HepG2 (cell line): ENCODE measurements around the gene MYBPC2. TPM values are rescaled to one million over a fixed set of nuclear protein-coding genes. Genes with fewer than 3 reads are reported as not detected.
A peak's percentile ranks its signal among the peaks of the same experiment; 100 is the strongest.

Experiments
- ATAC-seq: fragments of 200-7000 bp; cut with Tn5 transposase; 3 replicates; pipeline ENCODE4 v1.9.1; 2020; ENCODE audit warnings: mild to moderate bottlenecking, moderate library complexity
- BruUV-seq: library from RNA; stranded (reverse); fragments of 400-500 nt; replicated peaks from 2 replicates; lab custom pipeline; 2021; lab: Mats Ljungman, UMichigan
- CTCF ChIA-PET: fragments of 300-600 bp; formaldehyde crosslinking; extraction: SDS; loops from one replicate; lab custom pipeline; 2021; ENCODE audit warnings: low total read pairs, inconsistent platforms, low intra/inter-chr PET ratio; lab: Yijun Ruan, JAX
- POLR2A ChIA-PET: fragments of 350-600 bp; sonication (Branson Sonifier 250); formaldehyde crosslinking; loops from one replicate; lab custom pipeline; 2020; ENCODE audit warnings: antibody characterized with exemption, inconsistent platforms; lab: Yijun Ruan, JAX
- DNase-seq: peaks from one replicate; pipeline ENCODE4 v3.0.0-alpha.2; 2015; ENCODE audit warnings: low spot score
- FAIRE-seq: peaks from 3 replicates; lab custom pipeline; 2011; peaks lifted over from hg19 to GRCh38; lab: Jason Lieb, UNC
- H2AFZ ChIP-seq: one replicate; pipeline ENCODE4 v1.6.1; 2011; ENCODE audit warnings: low read length, inconsistent platforms
- H3K27ac ChIP-seq: fragments of 300-600 bp; 3 replicates; pipeline ENCODE4 v1.8.0; 2011; ENCODE audit warnings: mixed run types, mild to moderate bottlenecking, mixed read lengths, low read length, inconsistent platforms; ENCODE audit not compliant: insufficient read depth; ENCODE audit errors: extremely low read length
- H3K27me3 ChIP-seq, 2 experiments: fragments of 200-600 bp in 1 of 2; 2 replicates in 1 of 2; 3 replicates in 1 of 2; pipeline versions ENCODE4 v1.6.0 to v1.8.0; 2011; ENCODE audit warnings: low read length in 2 of 2, mild to moderate bottlenecking in 2 of 2, moderate library complexity in 2 of 2, inconsistent platforms in 1 of 2; ENCODE audit not compliant: insufficient read depth in 2 of 2, control insufficient read depth in 1 of 2
- H3K36me3 ChIP-seq, 2 experiments: fragments of 200-600 bp in 1 of 2; replicated peaks in 1 of 2; 2 replicates in 1 of 2; 3 replicates in 1 of 2; pipeline versions ENCODE4 v1.5.1 to v1.8.0; 2011; ENCODE audit warnings: low read length in 2 of 2, inconsistent platforms in 1 of 2; ENCODE audit not compliant: insufficient read depth in 2 of 2, control insufficient read depth in 1 of 2
- H3K4me1 ChIP-seq: 2 replicates; pipeline ENCODE4 v1.5.1; 2012; ENCODE audit warnings: low read length, inconsistent platforms; ENCODE audit not compliant: insufficient read depth
- H3K4me2 ChIP-seq: 2 replicates; pipeline ENCODE4 v1.6.0; 2011; ENCODE audit warnings: low read depth, low read length, inconsistent platforms
- H3K4me3 ChIP-seq, 3 experiments: fragments of 200-600 bp in 1 of 3; sonication (generic), shearing (Covaris generic) in 1 of 3; replicated peaks in 1 of 3; 2 replicates each; pipeline ENCODE4 v1.5.1; 2011 to 2016; ENCODE audit warnings: low read length in 3 of 3, inconsistent platforms in 2 of 3, low read depth in 2 of 3, mild to moderate bottlenecking in 2 of 3, control low read depth in 1 of 3, mixed read lengths in 1 of 3; ENCODE audit not compliant: insufficient read depth in 1 of 3
- H3K79me2 ChIP-seq: one replicate; pipeline ENCODE4 v1.6.1; 2011; ENCODE audit warnings: low read length, inconsistent platforms; ENCODE audit not compliant: insufficient read depth
- H3K9ac ChIP-seq: 2 replicates; pipeline ENCODE4 v1.6.0; 2011; ENCODE audit warnings: mild to moderate bottlenecking, low read depth, low read length, inconsistent platforms; ENCODE audit not compliant: insufficient read depth
- H3K9me3 ChIP-seq: 2 replicates; pipeline ENCODE4 v1.5.1; 2012; ENCODE audit warnings: mild to moderate bottlenecking, low read length
- H4K20me1 ChIP-seq: 2 replicates; pipeline ENCODE4 v1.6.0; 2011; ENCODE audit warnings: inconsistent platforms, mild to moderate bottlenecking, low read length, moderate library complexity; ENCODE audit not compliant: insufficient read depth
- ERF ChIP-seq: IDR thresholded peaks from 2 replicates; pipeline ENCODE4 v1.6.1; 2018; ENCODE audit warnings: missing biosample characterization, missing genetic modification reagents
- SPEN ChIP-seq: sonication (generic); formaldehyde crosslinking; IDR thresholded peaks from 2 replicates; pipeline ENCODE4 v1.5.1; 2020; ENCODE audit warnings: low read depth, mild to moderate bottlenecking, missing genetic modification reagents
- ZNF609 ChIP-seq: sonication (generic); formaldehyde crosslinking; IDR thresholded peaks from 2 replicates; pipeline ENCODE4 v1.4.0; 2020; ENCODE audit warnings: mild to moderate bottlenecking, missing genetic modification reagents, borderline replicate concordance
- WGBS: methylation state at CpG from one replicate; pipeline ENCODE4 v1.1.6; 2017; ENCODE audit warnings: low lambda C conversion rate; 5-methylcytosine and 5-hydroxymethylcytosine counted together
- in situ Hi-C: cut with HindIII; loops from 2 replicates; pipeline ENCODE4 v1.10.0; 2017; ENCODE audit warnings: low pct_unique_long_range_greater_than_20kb; ENCODE audit not compliant: extremely low pct_ligation_motif_present
- intact Hi-C: fragments of 100-400 bp; cut with micrococcal nuclease; formaldehyde crosslinking; loops from one replicate; pipeline ENCODE4 v1.10.0; 2022; ENCODE audit not compliant: unreplicated experiment
- polyA plus RNA-seq, 8 experiments: library from polyadenylated mRNA; depleted of rRNA in 3 of 8; stranded (reverse) in 7 of 8; unstranded in 1 of 8; fragments of >200 nt; fragmentation: Illumina TruSeq in 4 of 8; extraction: Trizol in 4 of 8; gene quantifications; 2 replicates each; pipeline versions ENCODE4 v1.2.1 to v1.2.3, GENCODE V29; 2011 to 2016; ENCODE audit warnings: low read depth in 4 of 8, missing spikeins in 1 of 8, mixed read lengths in 1 of 8; ENCODE audit not compliant: insufficient read depth in 1 of 8
- total RNA-seq, 5 experiments: library from RNA; depleted of rRNA; stranded (reverse); fragments of >200 nt; fragmentation: Illumina TruSeq; extraction: Trizol; gene quantifications; 2 replicates each; pipeline ENCODE4 v1.2.3, GENCODE V29; 2016; ENCODE audit warnings: low read depth in 1 of 5
- TF ChIP-seq, protein P1 (sequence below): sonication (generic); formaldehyde crosslinking; IDR thresholded peaks from 2 replicates; pipeline ENCODE4 v1.5.0; 2020; ENCODE audit warnings: mild to moderate bottlenecking, missing genetic modification reagents
- TF ChIP-seq, protein P2 (sequence below): sonication (generic); formaldehyde crosslinking; IDR thresholded peaks from 2 replicates; pipeline ENCODE4 v1.4.0; 2020; ENCODE audit warnings: mild to moderate bottlenecking, low read depth, missing genetic modification reagents

Gene MYBPC2
- total and polyA plus RNA-seq, 2 of the 13 experiments (the other 11 are each of a cell fraction or from before 2014, with no cell fraction given): not detected

- H2AFZ ChIP-seq: no peak overlapping the region
- POLR2A ChIA-PET: no interaction called here
- no peak for DNase-seq
- WGBS: 12% methylated on average over 5 of the region's 10 CpGs
- H3K27ac ChIP-seq: no peak overlapping the region
- intact Hi-C loops (no loop called here), in situ Hi-C loops (no loop called here)
- ATAC-seq: peak; percentile 14
- no peak overlapping the region for H3K9ac ChIP-seq
- no peaks in the 10 kb centered on the region for H4K20me1 ChIP-seq
- FAIRE-seq: no peak
- H3K4me3 ChIP-seq: no peak overlapping the region
- BruUV-seq: no TSS peak
- H3K27me3 ChIP-seq: peaks cover 1 to 7% of the 10 kb centered on the region in 2 experiments; a peak in 3 of 5 replicates
- TF ChIP-seq, protein P1, sequence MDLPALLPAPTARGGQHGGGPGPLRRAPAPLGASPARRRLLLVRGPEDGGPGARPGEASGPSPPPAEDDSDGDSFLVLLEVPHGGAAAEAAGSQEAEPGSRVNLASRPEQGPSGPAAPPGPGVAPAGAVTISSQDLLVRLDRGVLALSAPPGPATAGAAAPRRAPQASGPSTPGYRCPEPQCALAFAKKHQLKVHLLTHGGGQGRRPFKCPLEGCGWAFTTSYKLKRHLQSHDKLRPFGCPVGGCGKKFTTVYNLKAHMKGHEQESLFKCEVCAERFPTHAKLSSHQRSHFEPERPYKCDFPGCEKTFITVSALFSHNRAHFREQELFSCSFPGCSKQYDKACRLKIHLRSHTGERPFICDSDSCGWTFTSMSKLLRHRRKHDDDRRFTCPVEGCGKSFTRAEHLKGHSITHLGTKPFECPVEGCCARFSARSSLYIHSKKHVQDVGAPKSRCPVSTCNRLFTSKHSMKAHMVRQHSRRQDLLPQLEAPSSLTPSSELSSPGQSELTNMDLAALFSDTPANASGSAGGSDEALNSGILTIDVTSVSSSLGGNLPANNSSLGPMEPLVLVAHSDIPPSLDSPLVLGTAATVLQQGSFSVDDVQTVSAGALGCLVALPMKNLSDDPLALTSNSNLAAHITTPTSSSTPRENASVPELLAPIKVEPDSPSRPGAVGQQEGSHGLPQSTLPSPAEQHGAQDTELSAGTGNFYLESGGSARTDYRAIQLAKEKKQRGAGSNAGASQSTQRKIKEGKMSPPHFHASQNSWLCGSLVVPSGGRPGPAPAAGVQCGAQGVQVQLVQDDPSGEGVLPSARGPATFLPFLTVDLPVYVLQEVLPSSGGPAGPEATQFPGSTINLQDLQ (CRISPR knock-in tag): no peak
- no peak for TF ChIP-seq ERF (CRISPR knock-in tag)
- TF ChIP-seq, protein P2, sequence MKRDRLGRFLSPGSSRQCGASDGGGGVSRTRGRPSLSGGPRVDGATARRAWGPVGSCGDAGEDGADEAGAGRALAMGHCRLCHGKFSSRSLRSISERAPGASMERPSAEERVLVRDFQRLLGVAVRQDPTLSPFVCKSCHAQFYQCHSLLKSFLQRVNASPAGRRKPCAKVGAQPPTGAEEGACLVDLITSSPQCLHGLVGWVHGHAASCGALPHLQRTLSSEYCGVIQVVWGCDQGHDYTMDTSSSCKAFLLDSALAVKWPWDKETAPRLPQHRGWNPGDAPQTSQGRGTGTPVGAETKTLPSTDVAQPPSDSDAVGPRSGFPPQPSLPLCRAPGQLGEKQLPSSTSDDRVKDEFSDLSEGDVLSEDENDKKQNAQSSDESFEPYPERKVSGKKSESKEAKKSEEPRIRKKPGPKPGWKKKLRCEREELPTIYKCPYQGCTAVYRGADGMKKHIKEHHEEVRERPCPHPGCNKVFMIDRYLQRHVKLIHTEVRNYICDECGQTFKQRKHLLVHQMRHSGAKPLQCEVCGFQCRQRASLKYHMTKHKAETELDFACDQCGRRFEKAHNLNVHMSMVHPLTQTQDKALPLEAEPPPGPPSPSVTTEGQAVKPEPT (CRISPR knock-in tag): no peak
- no peak for TF ChIP-seq SPEN (CRISPR knock-in tag)
- TF ChIP-seq ZNF609 (CRISPR knock-in tag): no peak
- CTCF ChIA-PET: no interaction called here
- H3K36me3 ChIP-seq: no peaks in the 10 kb centered on the region
- H3K4me2 ChIP-seq: no peak overlapping the region
- peaks cover 11% of the 10 kb centered on the region for H3K4me1 ChIP-seq
- H3K79me2 ChIP-seq: no peaks in the 10 kb centered on the region
- H3K9me3 ChIP-seq: no peaks in the 10 kb centered on the region
Measured at GRCh38 chr19:50500753-50501151, 68.1 kb downstream of the MYBPC2 start.
